Activated gamma-delta T cell treated with anti-CD3 and anti-CD28 coated beads, Interleukin-2, amount 50 U/mL, for 16 hours (primary cell): ENCODE data around the gene ANKRD61.
"Not testable (repeated sequence)": the region's sequence is repeated elsewhere in the genome, so short reads cannot be mapped to it uniquely, and the experiment has no call there.

Source experiments
- DNase-seq: peaks from one replicate; pipeline ENCODE4 v3.0.0-alpha.2; 2020; ENCODE audit warnings: low read depth

ANKRD61 gene

GRCh38 chr7:6030988-6031387 is at the start of gene ANKRD61:
Gene ANKRD61, plus strand, starts transcription at chr7:6031376. Its CDS starts 0 bp downstream, at chr7:6031376.
- DNase-seq, result no peak

GRCh38 chr7:5987061-5987460 is 44.1 kb upstream of the ANKRD61 start:
- DNase-seq, result not testable (repeated sequence)

- DNase-seq, result no peak
Measured at GRCh38 chr7:5997210-5997808, 33.9 kb upstream of the ANKRD61 start.

- no peak for DNase-seq
Measured at GRCh38 chr7:6007386-6007785, 23.8 kb upstream of the ANKRD61 start.

GRCh38 chr7:6007835-6008590 is 23.2 kb upstream of the ANKRD61 start:
- not testable (repeated sequence) for DNase-seq

- DNase-seq, result peak; percentile 96
Measured at GRCh38 chr7:6008668-6009611, 22.2 kb upstream of the ANKRD61 start, which contains the start of the genes AIMP2 and PMS2. Gene AIMP2, plus strand, starts transcription at chr7:6009272. Its CDS starts 92 bp downstream, at chr7:6009364. Gene PMS2, minus strand, starts transcription at chr7:6009049. Its CDS starts 30 bp downstream, at chr7:6009019.

GRCh38 chr7:6010370-6010769 is 20.8 kb upstream of the ANKRD61 start:
- not testable (repeated sequence) for DNase-seq

- no peak for DNase-seq
Measured at GRCh38 chr7:6011541-6011940, 19.6 kb upstream of the ANKRD61 start.

- DNase-seq, result no peak
Measured at GRCh38 chr7:6012355-6013104, 18.6 kb upstream of the ANKRD61 start.

- no peak for DNase-seq
Measured at GRCh38 chr7:6015917-6016652, 15.1 kb upstream of the ANKRD61 start.

GRCh38 chr7:6016653-6016966 is 14.6 kb upstream of the ANKRD61 start:
- DNase-seq, result no peak

GRCh38 chr7:6020371-6021286 is 10.5 kb upstream of the ANKRD61 start:
- no peak for DNase-seq

GRCh38 chr7:6022707-6023106 is 8.5 kb upstream of the ANKRD61 start:
- no peak for DNase-seq

- no peak for DNase-seq
Measured at GRCh38 chr7:6023974-6024435, 7.2 kb upstream of the ANKRD61 start.

GRCh38 chr7:6026011-6026819 is 5.0 kb upstream of the ANKRD61 start:
- DNase-seq, result peak; percentile 41

GRCh38 chr7:6026820-6027311 is 4.3 kb upstream of the ANKRD61 start:
- DNase-seq, result no peak

GRCh38 chr7:6027806-6028365 is 3.3 kb upstream of the ANKRD61 start:
- DNase-seq, result no peak

- DNase-seq, result no peak
Measured at GRCh38 chr7:6028563-6028962, 2.6 kb upstream of the ANKRD61 start.
